Kidney tubule cell (primary cell): ENCODE data around the gene ADORA1.

Experiments
- DNase-seq: peaks from one replicate; pipeline ENCODE4 v3.0.0-alpha.2; 2018; ENCODE audit warnings: low spot score

The ADORA1 gene

DNA sequence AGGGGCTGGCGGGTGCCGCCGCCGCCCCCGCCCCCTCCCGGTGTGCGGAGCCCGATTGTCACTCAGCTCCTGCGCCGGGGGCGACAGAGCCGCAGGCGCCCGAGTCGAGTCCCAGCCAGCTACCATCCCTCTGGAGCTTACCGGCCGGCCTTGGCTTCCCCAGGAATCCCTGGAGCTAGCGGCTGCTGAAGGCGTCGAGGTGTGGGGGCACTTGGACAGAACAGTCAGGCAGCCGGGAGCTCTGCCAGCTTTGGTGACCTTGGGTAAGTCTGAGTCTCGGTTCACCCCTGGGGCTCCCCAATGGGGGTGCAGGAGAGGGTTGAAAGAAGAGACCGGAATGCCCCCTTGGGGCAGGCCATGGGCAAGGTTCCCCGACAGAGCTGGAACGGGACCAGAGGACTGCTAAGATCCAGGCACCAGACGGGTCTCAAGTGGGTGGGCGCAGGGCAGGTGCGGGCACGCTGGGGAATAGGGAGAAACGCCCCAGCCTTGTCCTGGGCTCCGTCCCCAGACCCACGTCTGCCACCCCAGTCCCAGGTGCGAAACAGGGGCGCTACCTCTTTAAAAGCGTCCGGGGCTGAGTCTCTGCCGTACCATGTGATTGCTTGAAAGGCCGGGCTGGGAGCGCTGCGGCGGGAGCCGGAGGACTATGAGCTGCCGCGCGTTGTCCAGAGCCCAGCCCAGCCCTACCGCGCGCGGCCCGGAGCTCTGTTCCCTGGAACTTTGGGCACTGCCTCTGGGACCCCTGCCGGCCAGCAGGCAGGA, at the start of gene ADORA1:
Gene ADORA1, plus strand, starts transcription at position 61 of the 765 bp plus-strand sequence. CDS start 1,116 bp downstream, outside the sequence.
- peak; percentile 76 for DNase-seq

GRCh38 chr1:203077956-203078355, 49.6 kb upstream of the ADORA1 start:
- no peak for DNase-seq

DNA sequence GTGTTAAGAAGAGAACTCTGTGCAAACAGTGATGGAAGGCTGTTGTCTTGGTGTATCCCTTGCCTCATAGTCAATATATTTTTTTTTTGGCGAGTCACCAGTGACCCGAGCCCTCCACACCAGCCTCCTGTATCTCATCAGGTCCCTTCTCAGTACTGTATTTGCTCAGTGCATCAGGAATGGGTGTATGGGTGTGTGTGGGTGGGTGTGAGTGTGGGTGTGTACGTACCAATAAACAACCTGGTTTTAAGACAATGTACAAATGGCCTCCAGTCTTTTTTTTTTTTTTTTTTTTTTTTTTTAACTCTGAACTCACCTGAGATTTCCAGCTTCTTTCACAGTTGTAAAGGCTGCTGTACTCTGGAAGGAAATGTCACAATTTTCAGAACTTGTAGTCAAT, 49.0 kb upstream of the ADORA1 start:
- DNase-seq, result no peak

GRCh38 chr1:203080456-203080855, 47.1 kb upstream of the ADORA1 start:
- no peak for DNase-seq

DNA sequence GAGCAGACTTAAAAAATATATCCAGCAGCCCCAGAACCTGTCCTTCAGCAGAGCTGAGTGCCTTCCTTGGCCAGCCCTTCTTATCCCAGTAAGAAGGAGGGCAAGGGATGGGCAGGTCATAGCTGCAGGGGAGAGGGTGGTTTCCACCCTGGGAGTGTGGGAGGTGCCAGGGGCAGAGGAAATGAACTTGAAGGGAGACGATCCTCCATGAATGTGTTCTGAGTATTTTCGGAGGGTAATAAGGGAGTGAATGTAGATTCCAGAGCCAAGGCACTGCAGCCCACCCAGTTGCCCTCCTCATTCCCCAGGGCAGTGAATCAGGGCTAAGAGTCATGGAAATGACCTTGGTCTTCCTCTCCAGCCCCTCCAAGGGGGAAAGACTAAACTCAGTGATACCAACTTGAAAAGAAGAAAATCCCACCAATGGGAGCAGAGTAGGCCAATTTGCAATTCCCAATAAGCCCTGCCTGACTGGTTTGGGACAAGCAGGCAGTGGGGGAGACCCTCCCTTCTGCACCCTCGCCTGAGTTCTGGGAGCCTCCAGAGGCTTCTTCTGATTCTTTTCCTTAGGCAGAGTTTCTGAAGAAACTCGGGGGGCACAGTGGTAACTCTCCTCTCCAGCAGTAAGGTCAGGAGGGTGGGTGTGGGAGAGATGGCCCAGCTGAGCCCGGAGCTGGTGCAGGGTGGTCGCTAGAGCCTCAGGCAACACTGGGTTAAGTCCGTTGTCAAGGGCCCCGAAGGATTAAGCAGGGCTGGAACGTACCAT, 45.9 kb upstream of the ADORA1 start:
- DNase-seq, result no peak

DNA sequence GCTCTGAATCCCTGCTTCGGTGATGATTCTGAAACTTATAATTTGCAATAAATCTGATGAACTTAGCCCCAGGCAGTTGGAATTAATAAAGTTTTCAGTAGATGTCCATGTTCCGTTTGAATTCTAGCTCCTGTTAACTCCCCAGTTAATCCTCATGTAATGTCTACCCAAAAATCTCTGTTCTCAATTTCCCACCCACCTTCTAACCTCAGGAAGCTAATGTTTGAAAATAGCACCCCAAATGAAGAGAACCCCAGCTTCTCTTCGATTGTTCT, 45.4 kb upstream of the ADORA1 start:
- DNase-seq, result no peak

GRCh38 chr1:203082571-203083462, 44.7 kb upstream of the ADORA1 start:
- no peak for DNase-seq

DNA sequence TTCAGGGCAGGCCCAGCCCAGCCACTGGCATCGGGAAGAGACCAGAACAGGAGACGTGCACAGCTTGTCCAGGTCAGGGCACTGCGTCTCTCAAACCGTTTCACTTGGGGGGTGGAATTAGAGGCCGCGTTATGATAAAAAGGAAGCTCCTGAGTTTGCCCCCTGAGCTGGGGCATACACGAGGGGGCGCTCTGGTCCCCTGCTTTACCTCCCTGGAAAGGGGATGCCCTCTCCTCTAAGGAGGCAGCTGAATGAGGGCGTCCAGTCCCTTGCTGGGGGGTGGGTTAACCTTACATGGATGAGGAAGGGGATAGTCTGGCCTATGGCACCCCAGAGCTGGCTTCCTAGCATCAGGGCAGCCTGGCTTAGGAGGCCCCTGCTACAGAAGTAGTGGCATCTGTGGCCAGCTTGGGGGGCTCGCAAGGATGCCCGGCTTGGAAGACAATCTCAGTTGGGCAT, 44.0 kb upstream of the ADORA1 start:
- no peak for DNase-seq

DNA sequence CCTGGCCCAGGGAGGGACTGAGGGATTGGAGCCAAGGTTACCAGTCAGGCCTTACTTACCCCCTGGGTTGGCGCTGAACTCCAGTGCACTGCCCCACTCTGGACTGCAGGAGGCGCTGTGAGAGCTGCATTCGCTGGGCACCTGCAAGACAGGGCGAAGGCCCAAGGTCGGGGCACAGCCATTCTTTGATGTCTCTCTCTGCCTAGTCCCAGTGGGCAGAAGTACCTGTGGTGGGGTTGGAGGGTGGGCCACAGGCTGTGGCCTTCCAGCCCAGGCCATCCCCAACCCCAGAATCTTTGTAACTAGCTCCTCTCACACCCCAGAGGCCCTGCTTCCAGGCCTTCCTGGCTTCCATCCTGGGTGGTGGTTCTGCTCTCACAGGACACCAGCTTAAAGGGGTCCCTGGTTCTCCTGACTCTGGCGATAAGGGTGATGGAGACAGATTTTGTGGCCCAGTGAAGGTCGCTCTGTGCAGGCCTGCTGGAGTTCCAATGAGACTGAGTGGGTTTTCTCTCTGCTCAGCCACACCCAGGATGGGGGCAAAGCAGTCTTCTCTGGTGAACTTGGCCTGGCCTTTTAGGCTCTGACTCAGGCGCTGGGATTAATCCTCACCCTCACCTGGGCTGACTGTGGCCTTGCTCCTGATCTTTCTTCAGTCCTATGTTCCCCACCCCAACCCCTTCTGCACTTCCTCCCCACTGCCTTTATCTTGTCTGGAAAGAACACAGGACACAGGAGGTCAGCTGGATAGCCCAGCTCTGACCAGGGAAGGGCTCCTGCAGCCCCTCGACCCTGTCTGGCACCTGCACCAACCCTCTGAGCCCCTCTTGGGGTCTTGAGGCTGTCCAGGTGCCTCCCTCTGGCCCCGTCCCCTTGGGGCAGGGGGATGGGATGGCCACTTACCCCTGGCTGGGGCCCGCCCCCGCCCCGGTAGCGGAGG, 42.7 kb upstream of the ADORA1 start:
- peak; percentile 9 for DNase-seq

- DNase-seq, result no peak
Measured at GRCh38 chr1:203085528-203086406, 41.8 kb upstream of the ADORA1 start, which contains the start of gene MYOG. TSS of gene MYOG (minus strand) at chr1:203086012. CDS start at chr1:203085961, 51 bp downstream.

DNA sequence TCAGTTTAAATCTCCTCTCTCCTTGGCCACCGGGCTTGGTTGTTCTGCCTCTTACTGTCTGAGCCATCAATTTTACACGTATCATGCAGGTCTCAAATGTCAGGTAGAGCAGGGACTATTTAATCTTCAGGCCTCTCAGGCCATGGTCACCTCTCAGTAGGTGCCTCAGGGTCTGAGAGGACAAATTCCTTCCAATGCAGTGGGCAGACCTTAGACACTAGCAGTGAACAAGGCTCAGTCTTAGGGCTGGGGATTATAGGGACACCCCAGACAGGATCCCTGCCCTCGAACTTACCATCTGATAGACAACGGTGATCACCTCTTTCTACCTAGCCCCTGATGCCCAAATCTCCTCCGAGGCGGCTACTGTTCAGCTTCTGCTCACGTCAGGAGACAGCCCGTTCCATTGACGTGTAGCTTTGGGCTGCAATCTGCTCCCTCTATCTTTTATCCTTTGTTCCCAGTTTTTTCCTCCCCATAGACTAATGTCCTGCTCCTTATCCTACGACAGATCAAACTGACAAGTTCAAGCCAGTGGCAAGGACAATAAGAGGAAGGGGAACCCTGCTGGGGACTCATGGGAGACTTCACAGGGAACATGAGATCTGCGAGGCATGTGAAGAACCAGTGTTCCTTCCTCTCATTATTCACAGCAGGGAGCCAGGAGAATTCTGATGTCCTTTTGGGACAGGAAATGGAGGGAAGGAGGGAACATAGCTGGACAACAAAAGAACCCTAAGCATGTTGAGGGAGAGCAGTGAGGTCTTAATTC, 40.3 kb upstream of the ADORA1 start:
- no peak for DNase-seq

DNA sequence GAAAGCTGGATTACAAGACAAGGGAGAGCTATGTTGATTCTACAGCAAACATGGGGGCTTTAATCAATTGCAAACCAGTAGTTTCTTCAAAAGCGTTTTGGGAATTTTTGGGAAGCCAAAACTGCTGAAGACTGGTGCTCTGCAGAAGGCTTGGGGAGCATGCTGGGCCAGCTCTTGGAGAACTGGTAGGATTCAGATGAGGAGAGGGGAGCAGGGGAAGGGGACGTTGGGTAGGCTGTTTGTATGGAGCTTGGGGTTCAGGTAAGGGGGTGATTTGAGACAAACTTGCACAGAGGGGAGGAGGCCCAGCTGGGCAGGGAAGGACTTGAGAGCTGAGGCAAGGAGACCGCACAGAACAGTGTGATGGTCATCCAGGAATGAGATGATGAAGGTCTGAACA, 39.1 kb upstream of the ADORA1 start:
- DNase-seq, result no peak

DNA sequence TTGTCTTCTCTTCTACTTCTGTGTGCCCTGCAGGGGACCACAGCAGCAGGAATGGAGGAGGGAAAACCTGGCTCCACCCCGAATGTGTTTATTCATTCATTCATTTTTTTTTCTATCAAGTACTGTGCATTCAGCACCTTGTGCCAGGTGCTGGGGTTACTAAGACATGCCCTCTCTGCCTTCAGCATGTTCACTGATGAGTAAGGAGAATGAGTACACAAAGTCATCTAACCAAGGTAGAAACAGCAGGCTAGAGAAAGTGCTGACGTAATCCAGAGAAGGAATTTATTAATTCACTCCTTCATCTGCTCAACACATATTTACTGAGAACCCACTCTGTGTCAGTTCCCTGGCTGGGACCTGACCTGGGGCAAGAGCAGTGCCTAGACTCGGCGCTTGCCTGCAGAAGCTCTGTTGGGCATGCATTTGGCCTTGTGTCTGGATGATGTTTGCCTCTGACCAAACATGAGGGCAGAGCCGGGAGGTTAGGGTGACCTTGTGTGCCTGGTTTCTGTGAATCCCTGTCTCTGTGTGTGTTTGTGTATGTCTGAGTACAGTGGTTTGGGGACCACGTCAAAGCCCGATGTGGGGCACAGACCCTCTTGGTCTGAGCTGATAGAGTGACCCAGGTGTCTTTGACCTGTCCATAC, 38.4 kb upstream of the ADORA1 start:
- DNase-seq, result peak; percentile 40

DNA sequence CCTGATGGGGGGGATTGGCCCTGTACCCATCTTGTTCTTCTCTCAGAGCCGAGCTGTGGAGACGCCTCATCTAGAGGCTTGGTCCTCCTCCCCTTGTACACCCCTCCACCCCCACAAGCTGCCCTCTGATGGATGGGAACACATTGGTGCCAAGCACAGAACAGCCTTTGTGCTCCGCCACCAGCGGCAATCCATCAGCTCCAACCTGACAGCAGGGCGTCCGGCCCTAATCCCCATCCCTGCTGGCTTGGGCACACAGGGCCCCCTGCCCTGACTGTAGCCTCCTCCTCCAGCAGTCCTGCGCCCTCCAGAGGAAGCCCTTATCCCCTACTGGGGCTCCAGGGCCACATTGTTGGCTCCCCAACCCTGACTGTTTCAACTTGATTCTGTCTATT, 37.9 kb upstream of the ADORA1 start:
- no peak for DNase-seq

DNA sequence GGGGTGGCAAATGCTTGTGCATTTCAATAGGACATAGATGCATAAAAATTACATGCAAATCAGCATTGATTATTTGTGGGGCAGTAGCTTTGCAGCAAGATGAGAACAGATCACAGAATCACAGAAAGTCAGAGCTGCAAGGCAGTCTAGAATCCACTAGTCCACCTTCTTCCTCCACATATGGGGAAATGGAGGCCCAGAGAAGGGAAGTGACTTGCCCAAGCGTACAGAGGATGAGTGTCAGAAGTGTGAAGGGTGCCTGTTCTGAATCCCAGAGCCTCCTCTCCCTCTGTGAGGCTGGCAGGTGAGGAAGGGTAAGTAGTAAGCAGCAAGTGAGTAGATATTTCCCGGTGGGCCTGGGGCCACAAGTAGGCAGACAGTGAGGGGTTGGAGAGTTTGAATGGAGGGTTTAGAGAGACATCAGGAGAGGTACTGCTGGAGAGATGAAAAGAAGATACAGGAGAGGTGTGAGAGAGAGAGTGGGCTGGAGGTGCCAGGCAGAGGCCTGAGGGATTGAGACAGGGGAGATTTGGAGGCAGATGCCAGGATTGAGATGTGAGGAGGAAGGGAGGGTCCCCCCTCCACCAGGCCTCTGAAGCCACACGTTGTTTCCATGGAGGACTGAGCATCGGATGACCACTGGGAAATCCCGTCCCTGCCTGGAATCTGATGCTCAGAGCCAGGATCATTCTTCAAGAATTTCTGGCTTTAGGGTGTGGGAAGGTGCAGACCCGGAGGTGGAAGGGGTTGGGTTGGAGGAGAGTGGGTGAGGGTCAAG, 36.9 kb upstream of the ADORA1 start:
- peak; percentile 55 for DNase-seq

DNA sequence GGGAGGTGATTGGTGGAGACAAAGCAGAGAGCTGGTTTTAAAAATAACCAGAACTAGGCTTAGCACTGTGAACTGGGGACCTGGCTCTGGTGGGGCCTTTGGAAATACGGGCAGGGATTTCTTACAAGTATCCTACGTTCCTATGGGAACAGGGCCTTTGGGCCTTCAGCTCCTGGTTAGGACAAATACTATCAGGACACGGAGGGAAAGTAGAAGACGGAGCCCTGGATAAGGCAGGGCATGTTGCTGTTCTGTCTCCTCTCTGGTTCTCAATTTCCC, 36.4 kb upstream of the ADORA1 start:
- no peak for DNase-seq

DNA sequence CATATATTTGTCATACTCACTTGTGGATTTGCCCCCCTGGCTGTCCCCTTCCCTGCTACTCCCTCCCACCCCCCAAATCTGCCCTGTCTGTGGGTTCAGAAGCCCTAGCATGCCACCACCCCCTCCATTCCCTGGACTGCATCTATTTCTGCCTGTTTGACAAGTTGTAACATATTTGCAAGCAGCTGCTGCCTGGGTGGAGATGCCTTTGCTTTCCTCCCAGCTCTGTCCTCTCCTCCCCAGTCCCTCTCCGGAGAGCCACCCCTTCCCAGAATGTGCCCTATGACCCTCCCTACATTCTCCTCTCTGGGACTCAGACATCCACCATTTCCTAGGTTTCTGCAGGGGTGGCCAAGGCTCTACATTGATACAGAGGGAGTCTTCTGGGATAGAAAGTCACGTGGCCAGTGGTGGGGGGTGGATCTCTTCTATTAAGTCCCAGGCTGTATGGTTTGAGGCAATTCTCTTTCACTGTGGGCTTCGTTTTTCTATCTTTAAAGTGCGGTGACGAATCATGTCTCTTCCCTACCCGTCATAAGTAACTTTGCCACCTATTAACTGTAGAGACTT, 35.7 kb upstream of the ADORA1 start:
- no peak for DNase-seq

- DNase-seq, result peak; percentile 45
Measured at GRCh38 chr1:203093754-203094410, 33.6 kb upstream of the ADORA1 start.
